B cell (primary cell): ENCODE results near the gene NME5. TPM values are rescaled to one million over a fixed set of nuclear protein-coding genes. Genes with fewer than 3 reads are reported as not detected.

Experiments
- ATAC-seq: fragments of 200-7000 bp; cut with Tn5 transposase; one replicate; pipeline ENCODE4 v1.10.0; 2021; ENCODE audit warnings: low read depth, mild to moderate bottlenecking, moderate number of reproducible peaks, moderate library complexity
- CTCF ChIA-PET: fragments of 350-600 bp; sonication (Branson Sonifier 250); formaldehyde crosslinking; loops from one replicate; lab custom pipeline; 2021; ENCODE audit warnings: antibody characterized with exemption, inconsistent platforms; lab: Charles Lee
- POLR2A ChIA-PET: fragments of 350-600 bp; sonication (Branson Sonifier 250); formaldehyde crosslinking; loops from one replicate; lab custom pipeline; 2021; ENCODE audit warnings: antibody characterized with exemption; lab: Charles Lee
- DNase-seq: peaks from one replicate; pipeline ENCODE4 v3.0.0; 2013
- H2AFZ ChIP-seq: 2 replicates; pipeline ENCODE4 v1.6.1; 2012; ENCODE audit warnings: mild to moderate bottlenecking, low read depth, low read length; ENCODE audit not compliant: insufficient read depth, poor library complexity, severe bottlenecking
- H3K27ac ChIP-seq, 2 donors: 1 replicate in 1 of 2; 2 replicates in 1 of 2; pipeline ENCODE4 v1.5.1; 2012 to 2013; ENCODE audit warnings: low read length in 2 of 2, mild to moderate bottlenecking in 2 of 2, moderate library complexity in 1 of 2
- H3K27me3 ChIP-seq, 4 experiments: fragments of 200-600 bp in 1 of 4; sonication (generic) in 1 of 4; replicated peaks in 1 of 4; 1 replicate in 2 of 4; 2 replicates in 2 of 4; pipeline versions ENCODE4 v1.6.1 to v1.7.0; 2013 to 2016; ENCODE audit warnings: low read length in 3 of 4, mild to moderate bottlenecking in 2 of 4, mixed read lengths in 1 of 4, moderate library complexity in 1 of 4; ENCODE audit not compliant: insufficient read depth in 4 of 4, control insufficient read depth in 3 of 4; ENCODE audit errors: control extremely low read depth in 1 of 4
- H3K36me3 ChIP-seq, 2 experiments: replicated peaks in 1 of 2; 1 replicate in 1 of 2; 2 replicates in 1 of 2; pipeline versions ENCODE4 v1.6.1 to v1.7.1; 2013; ENCODE audit warnings: low read length in 1 of 2; ENCODE audit not compliant: insufficient read depth in 2 of 2, control insufficient read depth in 1 of 2; ENCODE audit errors: control extremely low read depth in 1 of 2, extremely low read depth in 1 of 2
- H3K4me1 ChIP-seq, 2 donors: fragments of 200-600 bp in 1 of 2; sonication (generic) in 1 of 2; 1 replicate in 1 of 2; 2 replicates in 1 of 2; pipeline versions ENCODE4 v1.5.1 to v1.6.1; 2013 to 2017; ENCODE audit warnings: low read length in 2 of 2; ENCODE audit not compliant: control insufficient read depth in 2 of 2, insufficient read depth in 2 of 2
- H3K4me2 ChIP-seq: replicated peaks from 2 replicates; pipeline ENCODE3; 2012; ENCODE audit warnings: mild to moderate bottlenecking, low read depth, low read length; ENCODE audit not compliant: poor library complexity, severe bottlenecking
- H3K4me3 ChIP-seq, 5 experiments: fragments of 200-600 bp in 1 of 5; sonication (generic) in 1 of 5; 1 replicate in 3 of 5; 2 replicates in 2 of 5; pipeline versions ENCODE4 v1.5.1 to v1.7.0; 2011 to 2016; ENCODE audit warnings: low read length in 4 of 5, mild to moderate bottlenecking in 4 of 5, low read depth in 2 of 5, control low read depth in 1 of 5, moderate library complexity in 1 of 5; ENCODE audit not compliant: insufficient read depth in 1 of 5; ENCODE audit errors: control extremely low read depth in 1 of 5, extremely low read depth in 1 of 5
- H3K79me2 ChIP-seq: fragments of 200-600 bp; sonication (generic); one replicate; pipeline ENCODE4 v1.6.0; 2016; ENCODE audit warnings: low read length; ENCODE audit not compliant: control insufficient read depth, insufficient read depth
- H3K9ac ChIP-seq: fragments of 200-600 bp; sonication (generic); 2 replicates; pipeline ENCODE4 v1.6.1; 2017; ENCODE audit warnings: mild to moderate bottlenecking, low read length, moderate library complexity
- H3K9me3 ChIP-seq, 3 donors: one replicate each; pipeline versions ENCODE4 v1.6.1 to v1.7.1; 2013; ENCODE audit warnings: low read length in 2 of 3; ENCODE audit not compliant: control insufficient read depth in 2 of 3, insufficient read depth in 1 of 3; ENCODE audit errors: control extremely low read depth in 1 of 3
- H4K20me1 ChIP-seq: 2 replicates; pipeline ENCODE4 v1.6.0; 2012; ENCODE audit warnings: mild to moderate bottlenecking, low read length; ENCODE audit not compliant: insufficient read depth, control insufficient read depth, poor library complexity, severe bottlenecking
- H3K27ac Mint-ChIP-seq: one replicate; pipeline ENCODE4 v1.8.0; 2021; ENCODE audit warnings: mixed read lengths
- H3K27me3 Mint-ChIP-seq: one replicate; pipeline ENCODE4 v1.8.0; 2021; ENCODE audit warnings: mixed read lengths
- H3K4me1 Mint-ChIP-seq: one replicate; pipeline ENCODE4 v1.8.0; 2021; ENCODE audit warnings: mixed read lengths
- H3K4me3 Mint-ChIP-seq: one replicate; pipeline ENCODE4 v1.8.0; 2021; ENCODE audit warnings: mixed read lengths
- H3K9me3 Mint-ChIP-seq: one replicate; pipeline ENCODE4 v1.8.0; 2022; ENCODE audit warnings: mixed read lengths; ENCODE audit not compliant: insufficient read depth
- CTCF ChIP-seq: fragments of 200-600 bp; IDR thresholded peaks from one replicate; pipeline ENCODE4 v1.8.0; 2022; ENCODE audit warnings: antibody characterized with exemption, mild to moderate bottlenecking
- EZH2 ChIP-seq: IDR thresholded peaks from 2 replicates; pipeline ENCODE4 v1.6.1; 2012; ENCODE audit warnings: borderline replicate concordance, low read depth, mild to moderate bottlenecking, moderate library complexity, low read length; ENCODE audit not compliant: insufficient read depth, poor library complexity, severe bottlenecking
- WGBS: methylation state at CpG from one replicate; pipeline ENCODE4 v1.1.5; 2013; ENCODE audit warnings: missing lambda C conversion rate; ENCODE audit not compliant: insufficient coverage; 5-methylcytosine and 5-hydroxymethylcytosine counted together
- intact Hi-C: fragments of 100-400 bp; cut with micrococcal nuclease; formaldehyde crosslinking; loops from one replicate; pipeline ENCODE4 v1.10.0; 2022
- polyA plus RNA-seq: library from polyadenylated mRNA; depleted of rRNA; stranded (reverse); fragments of >200 nt; gene quantifications from 2 replicates; pipeline ENCODE4 v1.2.3, GENCODE V29; 2012
- total RNA-seq, 2 donors: library from RNA; stranded (reverse); fragments of 120-200 nt in 1 of 2; gene quantifications; 1 replicate in 1 of 2; 2 replicates in 1 of 2; pipeline versions ENCODE4 v1.2.3 to v1.2.4, GENCODE V29; 2013 to 2022

The NME5 gene
- total and polyA plus RNA-seq, 2 donors (not counting 1 experiment from before 2014, with no cell fraction given): not detected

- no peak for DNase-seq
- Mint-ChIP-seq H3K4me1 (peaks cover 1% of the 10 kb centered on the region), H3K27ac (no peak overlapping the region), H3K9me3 (no peaks in the 10 kb centered on the region), H3K27me3 (peaks cover 20% of the 10 kb centered on the region), H3K4me3 (no peak overlapping the region)
- Histone ChIP-seq H3K9ac (no peak overlapping the region), H3K27ac (no peak overlapping the region), H2AFZ (no peak overlapping the region), H3K36me3 (no peaks in the 10 kb centered on the region), H4K20me1 (no peaks in the 10 kb centered on the region), H3K4me2 (no peak overlapping the region), H3K4me3 (no peak overlapping the region), H3K4me1 (peaks cover 0 to 4% of the 10 kb centered on the region in 2 donors), H3K9me3 (no peaks in the 10 kb centered on the region), H3K79me2 (no peaks in the 10 kb centered on the region), H3K27me3 (peaks cover 0 to 7% (median 0%) of the 10 kb centered on the region in 4 experiments)
- intact Hi-C loops: no loop called here
- ATAC-seq: no peak
- TF ChIP-seq EZH2 (no peak), CTCF (no peak)
- 95% methylated on average over 4 of the region's 6 CpGs for WGBS
- POLR2A ChIA-PET: interaction anchor here (0.9 kb wide), 1 partner anchor 8 kb away, joined by 5 read pairs; no protein-coding TSS in a partner anchor
- CTCF ChIA-PET: interaction anchor here (1.0 to 8.2 kb wide), 3 partner anchors 52 to 350 kb away, joined by 8 to 278 read pairs (median 8); no protein-coding TSS in a partner anchor
Measured at GRCh38 chr5:138129347-138129746, 9.9 kb downstream of the NME5 start.

- CTCF ChIA-PET: interaction anchor here (0.7 to 8.2 kb wide), 4 partner anchors 51 to 92 kb away, joined by 3 to 278 read pairs (median 6); no protein-coding TSS in a partner anchor
- H3K27ac Mint-ChIP-seq: no peak overlapping the region
Measured at GRCh38 chr5:138128334-138128733, 10.9 kb downstream of the NME5 start.

More at GRCh38 chr5:138128334-138128733, 10.9 kb downstream of the NME5 start:
- ATAC-seq (no peak), DNase-seq (no peak)
- intact Hi-C loops: no loop called here
- Histone ChIP-seq H4K20me1 (no peaks in the 10 kb centered on the region), H2AFZ (no peak overlapping the region), H3K4me3 (no peak overlapping the region), H3K4me2 (no peak overlapping the region), H3K27me3 (peaks cover 0 to 7% (median 0%) of the 10 kb centered on the region in 4 experiments), H3K9ac (no peak overlapping the region), H3K9me3 (no peaks in the 10 kb centered on the region), H3K27ac (no peak overlapping the region), H3K79me2 (no peaks in the 10 kb centered on the region), H3K36me3 (no peaks in the 10 kb centered on the region), H3K4me1 (peaks cover 0 to 4% of the 10 kb centered on the region in 2 donors)
- 35% methylated on average over 4 of the region's 5 CpGs for WGBS
- Mint-ChIP-seq H3K9me3 (no peaks in the 10 kb centered on the region), H3K27me3 (peaks cover 17% of the 10 kb centered on the region), H3K4me1 (peaks cover 1% of the 10 kb centered on the region), H3K4me3 (no peak overlapping the region)
- POLR2A ChIA-PET: no interaction called here
- TF ChIP-seq EZH2 (no peak), CTCF (no peak)
